CD4-positive, CD25-positive, alpha-beta regulatory T cell (primary cell): ENCODE data around the gene SPI1. TPM values are rescaled to one million over a fixed set of nuclear protein-coding genes. Genes with fewer than 3 reads are reported as not detected.

Experiments used
- ATAC-seq, 2 donors: fragments of 150-1000 bp; cut with Tn5 transposase; one replicate each; pipeline ENCODE4 v1.10.0; 2021; ENCODE audit warnings: low read depth in 2 of 2, moderate number of reproducible peaks in 2 of 2, moderate library complexity in 1 of 2
- DNase-seq, 3 donors: peaks; one replicate each; pipeline versions ENCODE4 v3.0.0 to v3.0.0-alpha.2; 2012 to 2022; ENCODE audit warnings: mixed read lengths in 1 of 3
- H3K27ac ChIP-seq: one replicate; pipeline ENCODE4 v1.7.0; 2013; ENCODE audit warnings: mild to moderate bottlenecking, low read length; ENCODE audit not compliant: insufficient read depth, poor library complexity, severe bottlenecking
- H3K27me3 ChIP-seq: one replicate; pipeline ENCODE4 v1.7.0; 2013; ENCODE audit warnings: low read length; ENCODE audit not compliant: control insufficient read depth, insufficient read depth
- H3K36me3 ChIP-seq: one replicate; pipeline ENCODE4 v1.7.0; 2013; ENCODE audit warnings: mild to moderate bottlenecking, low read length, moderate library complexity; ENCODE audit not compliant: control insufficient read depth, insufficient read depth
- H3K4me1 ChIP-seq: 2 replicates; pipeline ENCODE4 v1.7.0; 2013; ENCODE audit warnings: mild to moderate bottlenecking, low read length; ENCODE audit not compliant: insufficient read depth, control insufficient read depth, poor library complexity, severe bottlenecking
- H3K4me3 ChIP-seq: one replicate; pipeline ENCODE4 v1.7.0; 2013; ENCODE audit warnings: low read depth, mild to moderate bottlenecking, low read length, moderate library complexity
- H3K9me3 ChIP-seq, 2 experiments: 1 replicate in 1 of 2; 2 replicates in 1 of 2; pipeline ENCODE4 v1.7.0; 2013; ENCODE audit warnings: low read length in 2 of 2, mild to moderate bottlenecking in 1 of 2, moderate library complexity in 1 of 2; ENCODE audit not compliant: control insufficient read depth in 2 of 2
- H3K27ac Mint-ChIP-seq, 3 donors: one replicate each; pipeline ENCODE4 v1.8.0; 2020 to 2022; ENCODE audit warnings: mild to moderate bottlenecking in 3 of 3, mixed read lengths in 3 of 3, moderate library complexity in 2 of 3
- H3K27me3 Mint-ChIP-seq: one replicate; pipeline ENCODE4 v1.8.0; 2022; ENCODE audit warnings: mild to moderate bottlenecking, mixed read lengths
- H3K36me3 Mint-ChIP-seq: one replicate; pipeline ENCODE4 v1.8.0; 2020; ENCODE audit warnings: mixed read lengths
- H3K4me1 Mint-ChIP-seq, 4 donors: one replicate each; pipeline ENCODE4 v1.8.0; 2020 to 2022; ENCODE audit warnings: mixed read lengths in 4 of 4, mild to moderate bottlenecking in 1 of 4
- H3K4me3 Mint-ChIP-seq, 4 donors: one replicate each; pipeline ENCODE4 v1.8.0; 2020 to 2022; ENCODE audit warnings: mild to moderate bottlenecking in 4 of 4, mixed read lengths in 4 of 4, moderate library complexity in 3 of 4
- H3K9me3 Mint-ChIP-seq, 7 donors: one replicate each; pipeline ENCODE4 v1.8.0; 2020 to 2022; ENCODE audit warnings: mixed read lengths in 7 of 7, mild to moderate bottlenecking in 3 of 7, moderate library complexity in 2 of 7
- polyA plus RNA-seq, 4 donors: library from polyadenylated mRNA; unstranded; fragments of 300-500 nt; fragmentation: Illumina TruSeq; gene quantifications; one replicate each; pipeline ENCODE4 v1.2.3, GENCODE V29; 2021
- total RNA-seq: library from RNA; stranded (reverse); gene quantifications from one replicate; pipeline ENCODE4 v1.2.3, GENCODE V29; 2022

Gene SPI1
- total and polyA plus RNA-seq, 5 donors from 2014 or later, result 0.13 to 0.57 (median 0.41) TPM; not detected in 2

- no peaks in the 10 kb centered on the region for H3K4me1 Mint-ChIP-seq
- no peaks in the 10 kb centered on the region for H3K27me3 Mint-ChIP-seq
Observed at GRCh38 chr11:47351156-47352126, 26.9 kb downstream of the SPI1 start.

GRCh38 chr11:47350315-47350714 lies 28.0 kb downstream of the SPI1 start:
- H3K4me3 ChIP-seq, result no peak overlapping the region
- Mint-ChIP-seq H3K9me3 (no peaks in the 10 kb centered on the region), H3K4me3 (no peak overlapping the region), H3K27me3 (no peaks in the 10 kb centered on the region), H3K36me3 (no peaks in the 10 kb centered on the region), H3K4me1 (no peaks in the 10 kb centered on the region), H3K27ac (no peak overlapping the region)
- ATAC-seq (no peak), DNase-seq (no peak)
- H3K4me1 ChIP-seq, result no peaks in the 10 kb centered on the region
- H3K9me3 ChIP-seq, result no peaks in the 10 kb centered on the region
- no peak overlapping the region for H3K27ac ChIP-seq
- H3K27me3 ChIP-seq, result no peaks in the 10 kb centered on the region
- no peaks in the 10 kb centered on the region for H3K36me3 ChIP-seq

More at GRCh38 chr11:47351156-47352126, 26.9 kb downstream of the SPI1 start:
- Histone ChIP-seq H3K27me3 (no peaks in the 10 kb centered on the region), H3K9me3 (no peaks in the 10 kb centered on the region), H3K36me3 (no peaks in the 10 kb centered on the region), H3K4me3 (no peak overlapping the region), H3K27ac (no peak overlapping the region), H3K4me1 (no peaks in the 10 kb centered on the region)
- DNase-seq (no peak), ATAC-seq (no peak)
- Mint-ChIP-seq H3K27ac (no peak overlapping the region), H3K9me3 (no peaks in the 10 kb centered on the region), H3K36me3 (no peaks in the 10 kb centered on the region), H3K4me3 (no peak overlapping the region)

GRCh38 chr11:47349521-47350095 lies 28.7 kb downstream of the SPI1 start:
- Histone ChIP-seq H3K36me3 (no peaks in the 10 kb centered on the region), H3K27me3 (no peaks in the 10 kb centered on the region), H3K4me1 (no peaks in the 10 kb centered on the region), H3K4me3 (no peak overlapping the region), H3K9me3 (no peaks in the 10 kb centered on the region), H3K27ac (no peak overlapping the region)
- H3K9me3 Mint-ChIP-seq, result no peaks in the 10 kb centered on the region
- ATAC-seq, result no peak
- no peaks in the 10 kb centered on the region for H3K4me1 Mint-ChIP-seq
- peak overlapping the region in 1 of 4 donors; percentile 82 for H3K4me3 Mint-ChIP-seq
- H3K27ac Mint-ChIP-seq, result no peak overlapping the region
- no peaks in the 10 kb centered on the region for H3K36me3 Mint-ChIP-seq
- no peaks in the 10 kb centered on the region for H3K27me3 Mint-ChIP-seq
- no peak for DNase-seq

- ATAC-seq, result no peak
- no peak overlapping the region for H3K4me3 Mint-ChIP-seq
- no peak overlapping the region for H3K4me3 ChIP-seq
- H3K27ac ChIP-seq, result no peak overlapping the region
- no peaks in the 10 kb centered on the region for H3K36me3 ChIP-seq
- no peaks in the 10 kb centered on the region for H3K27me3 Mint-ChIP-seq
- H3K4me1 ChIP-seq, result no peaks in the 10 kb centered on the region
- peak in 1 of 3 donors; percentile 46 for DNase-seq
- H3K27me3 ChIP-seq, result no peaks in the 10 kb centered on the region
- no peaks in the 10 kb centered on the region for H3K4me1 Mint-ChIP-seq
- H3K36me3 Mint-ChIP-seq, result no peaks in the 10 kb centered on the region
- no peaks in the 10 kb centered on the region for H3K9me3 ChIP-seq
- no peaks in the 10 kb centered on the region for H3K9me3 Mint-ChIP-seq
- no peak overlapping the region for H3K27ac Mint-ChIP-seq
Observed at GRCh38 chr11:47348859-47349258, 29.5 kb downstream of the SPI1 start.

GRCh38 chr11:47348131-47348802 lies 30.1 kb downstream of the SPI1 start:
- H3K36me3 ChIP-seq, result no peaks in the 10 kb centered on the region
- H3K27ac Mint-ChIP-seq, result no peak overlapping the region
- no peaks in the 10 kb centered on the region for H3K4me1 ChIP-seq
- no peaks in the 10 kb centered on the region for H3K36me3 Mint-ChIP-seq
- no peak overlapping the region for H3K4me3 ChIP-seq
- H3K9me3 Mint-ChIP-seq, result no peaks in the 10 kb centered on the region
- no peaks in the 10 kb centered on the region for H3K9me3 ChIP-seq
- H3K4me3 Mint-ChIP-seq, result peak overlapping the region in 1 of 4 donors; percentile 38
- no peak overlapping the region for H3K27ac ChIP-seq
- ATAC-seq (no peak), DNase-seq (no peak)
- no peaks in the 10 kb centered on the region for H3K27me3 Mint-ChIP-seq
- no peaks in the 10 kb centered on the region for H3K27me3 ChIP-seq
- no peaks in the 10 kb centered on the region for H3K4me1 Mint-ChIP-seq

GRCh38 chr11:47347137-47347536 lies 31.2 kb downstream of the SPI1 start:
- Histone ChIP-seq H3K27me3 (no peaks in the 10 kb centered on the region), H3K4me1 (no peaks in the 10 kb centered on the region), H3K4me3 (no peak overlapping the region), H3K36me3 (no peaks in the 10 kb centered on the region), H3K9me3 (no peaks in the 10 kb centered on the region), H3K27ac (no peak overlapping the region)
- ATAC-seq, result no peak
- Mint-ChIP-seq H3K9me3 (no peaks in the 10 kb centered on the region), H3K4me3 (no peak overlapping the region), H3K36me3 (no peaks in the 10 kb centered on the region), H3K27me3 (no peaks in the 10 kb centered on the region), H3K27ac (no peak overlapping the region), H3K4me1 (no peaks in the 10 kb centered on the region)
- DNase-seq, result no peak

- Histone ChIP-seq H3K36me3 (no peaks in the 10 kb centered on the region), H3K4me3 (no peak overlapping the region), H3K27me3 (no peaks in the 10 kb centered on the region), H3K4me1 (no peaks in the 10 kb centered on the region), H3K9me3 (no peaks in the 10 kb centered on the region), H3K27ac (no peak overlapping the region)
- H3K4me1 Mint-ChIP-seq, result peaks cover 0 to 2% (median 0%) of the 10 kb centered on the region in 4 donors
- no peak for ATAC-seq
- H3K27me3 Mint-ChIP-seq, result no peaks in the 10 kb centered on the region
- no peaks in the 10 kb centered on the region for H3K36me3 Mint-ChIP-seq
- no peak for DNase-seq
- H3K4me3 Mint-ChIP-seq, result no peak overlapping the region
- no peaks in the 10 kb centered on the region for H3K9me3 Mint-ChIP-seq
- H3K27ac Mint-ChIP-seq, result peak overlapping the region in 1 of 3 donors; percentile 15
Observed at GRCh38 chr11:47345890-47346563, 32.3 kb downstream of the SPI1 start.
